H9 (cell line): ENCODE results near the gene DEK. TPM values are rescaled to one million over a fixed set of nuclear protein-coding genes. Genes with fewer than 3 reads are reported as not detected.

Source experiments
- DNase-seq: peaks from one replicate; pipeline ENCODE4 v3.0.0-alpha.2; 2017
- H2AFZ ChIP-seq: one replicate; pipeline ENCODE4 v1.6.1; 2013; ENCODE audit warnings: mild to moderate bottlenecking, low read length, control low read depth, moderate library complexity
- H2AK5ac ChIP-seq: 2 replicates; pipeline ENCODE4 v1.6.1; 2013; ENCODE audit warnings: low read length, control low read depth, mixed read lengths; ENCODE audit not compliant: insufficient read length
- H2BK120ac ChIP-seq: one replicate; pipeline ENCODE4 v1.6.1; 2013; ENCODE audit warnings: low read depth, mild to moderate bottlenecking, low read length, control low read depth, inconsistent platforms; ENCODE audit not compliant: poor library complexity, severe bottlenecking
- H2BK12ac ChIP-seq: 2 replicates; pipeline ENCODE4 v1.6.1; 2013; ENCODE audit warnings: low read length, control low read depth, mixed read lengths, low read depth; ENCODE audit not compliant: insufficient read length
- H2BK15ac ChIP-seq: 2 replicates; pipeline ENCODE4 v1.6.1; 2013; ENCODE audit warnings: low read depth, low read length, control low read depth
- H2BK20ac ChIP-seq: one replicate; pipeline ENCODE4 v1.6.1; 2013; ENCODE audit warnings: low read depth, mild to moderate bottlenecking, low read length, control low read depth, inconsistent platforms; ENCODE audit not compliant: poor library complexity, severe bottlenecking
- H2BK5ac ChIP-seq: 2 replicates; pipeline ENCODE4 v1.6.1; 2013; ENCODE audit warnings: low read length, control low read depth, mixed read lengths; ENCODE audit not compliant: insufficient read length
- H3K14ac ChIP-seq: 2 replicates; pipeline ENCODE4 v1.6.1; 2013; ENCODE audit warnings: low read length, control low read depth; ENCODE audit not compliant: insufficient read depth
- H3K18ac ChIP-seq: 2 replicates; pipeline ENCODE4 v1.6.1; 2013; ENCODE audit warnings: low read depth, mild to moderate bottlenecking, mixed read lengths, low read length, control low read depth; ENCODE audit not compliant: insufficient read length
- H3K23ac ChIP-seq: 2 replicates; pipeline ENCODE4 v1.6.1; 2013; ENCODE audit warnings: low read length, control low read depth, mixed read lengths, low read depth; ENCODE audit not compliant: insufficient read length
- H3K23me2 ChIP-seq: 2 replicates; pipeline ENCODE4 v1.6.1; 2013; ENCODE audit warnings: low read depth, mild to moderate bottlenecking, mixed read lengths, low read length, control low read depth; ENCODE audit not compliant: insufficient read length, poor library complexity, severe bottlenecking
- H3K27ac ChIP-seq: 2 replicates; pipeline ENCODE4 v1.5.1; 2013; ENCODE audit warnings: low read length, control low read depth, mixed read lengths, low read depth; ENCODE audit not compliant: insufficient read length
- H3K27me3 ChIP-seq: 2 replicates; pipeline ENCODE4 v1.6.1; 2013; ENCODE audit warnings: low read length, control low read depth, inconsistent platforms; ENCODE audit not compliant: insufficient read depth
- H3K4ac ChIP-seq: 2 replicates; pipeline ENCODE4 v1.6.1; 2013; ENCODE audit warnings: low read depth, mild to moderate bottlenecking, control low read depth, inconsistent platforms, low read length, moderate library complexity
- H3K4me1 ChIP-seq: 2 replicates; pipeline ENCODE4 v1.6.1; 2013; ENCODE audit warnings: low read length, control low read depth, inconsistent platforms; ENCODE audit not compliant: insufficient read depth
- H3K4me2 ChIP-seq: 2 replicates; pipeline ENCODE4 v1.6.1; 2013; ENCODE audit warnings: low read length, control low read depth, mixed read lengths; ENCODE audit not compliant: insufficient read length, insufficient read depth
- H3K56ac ChIP-seq: 2 replicates; pipeline ENCODE4 v1.6.1; 2013; ENCODE audit warnings: low read depth, mild to moderate bottlenecking, mixed read lengths, low read length, control low read depth; ENCODE audit not compliant: insufficient read length
- H3K79me1 ChIP-seq: 2 replicates; pipeline ENCODE4 v1.6.1; 2013; ENCODE audit warnings: low read depth, mild to moderate bottlenecking, moderate library complexity, low read length, control low read depth, inconsistent platforms; ENCODE audit not compliant: insufficient read depth, poor library complexity, severe bottlenecking
- H3K79me2 ChIP-seq: 2 replicates; pipeline ENCODE4 v1.6.1; 2013; ENCODE audit warnings: low read length, control low read depth, inconsistent platforms; ENCODE audit not compliant: insufficient read depth
- H3K9ac ChIP-seq: 2 replicates; pipeline ENCODE4 v1.6.1; 2013; ENCODE audit warnings: low read length, control low read depth, mixed read lengths; ENCODE audit not compliant: insufficient read length; ENCODE audit errors: extremely low read depth
- H3K9me3 ChIP-seq: one replicate; pipeline ENCODE4 v1.6.1; 2013; ENCODE audit warnings: low read depth, low read length, inconsistent platforms; ENCODE audit not compliant: control insufficient read depth
- H3T11ph ChIP-seq: one replicate; pipeline ENCODE4 v1.6.1; 2013; ENCODE audit warnings: mild to moderate bottlenecking, low read length, control low read depth, inconsistent platforms
- H4K20me1 ChIP-seq: one replicate; pipeline ENCODE4 v1.6.1; 2013; ENCODE audit not compliant: control insufficient read depth, insufficient read length, insufficient read depth
- H4K5ac ChIP-seq: 2 replicates; pipeline ENCODE4 v1.6.1; 2013; ENCODE audit warnings: low read depth, mild to moderate bottlenecking, mixed read lengths, low read length, control low read depth; ENCODE audit not compliant: insufficient read length
- H4K8ac ChIP-seq: replicated peaks from 2 replicates; pipeline ENCODE4 v1.6.1; 2013; ENCODE audit warnings: low read length, control low read depth, mixed read lengths, low read depth; ENCODE audit not compliant: insufficient read length
- H4K91ac ChIP-seq: 2 replicates; pipeline ENCODE4 v1.6.1; 2013; ENCODE audit warnings: low read depth, mild to moderate bottlenecking, moderate library complexity, mixed read lengths, low read length, control low read depth; ENCODE audit not compliant: insufficient read length
- H3K27ac Mint-ChIP-seq, 3 experiments: 2 replicates in 2 of 3; 3 replicates in 1 of 3; pipeline ENCODE4 v1.8.0; 2020 to 2021; ENCODE audit warnings: mixed read lengths in 3 of 3, mild to moderate bottlenecking in 1 of 3, moderate library complexity in 1 of 3
- H3K27me3 Mint-ChIP-seq: 2 replicates; pipeline ENCODE4 v1.8.0; 2021; ENCODE audit warnings: low read depth, mild to moderate bottlenecking, moderate library complexity, mixed read lengths
- H3K36me3 Mint-ChIP-seq, 3 experiments: 2 replicates in 2 of 3; 3 replicates in 1 of 3; pipeline ENCODE4 v1.8.0; 2020 to 2021; ENCODE audit warnings: low read depth in 3 of 3, mixed read lengths in 3 of 3; ENCODE audit not compliant: insufficient read depth in 1 of 3
- H3K4me1 Mint-ChIP-seq, 2 experiments: 2 replicates each; pipeline ENCODE4 v1.8.0; 2020; ENCODE audit warnings: mixed read lengths in 2 of 2
- H3K4me3 Mint-ChIP-seq, 2 experiments: 2 replicates in 1 of 2; 3 replicates in 1 of 2; pipeline ENCODE4 v1.8.0; 2020 to 2021; ENCODE audit warnings: mild to moderate bottlenecking in 2 of 2, mixed read lengths in 2 of 2, moderate library complexity in 1 of 2
- H3K9me3 Mint-ChIP-seq, 2 experiments: 2 replicates in 1 of 2; 3 replicates in 1 of 2; pipeline ENCODE4 v1.8.0; 2020; ENCODE audit warnings: mild to moderate bottlenecking in 2 of 2, mixed read lengths in 2 of 2, moderate library complexity in 1 of 2
- WGBS: extraction: QIAGEN DNeasy Blood & Tissue Kit; methylation state at CpG from one replicate; pipeline ENCODE4 v1.1.7; 2013; ENCODE audit warnings: missing lambda C conversion rate, low lambda C conversion rate, mixed read lengths; ENCODE audit not compliant: insufficient read length; ENCODE audit errors: extremely low coverage; 5-methylcytosine and 5-hydroxymethylcytosine counted together
- total RNA-seq: library from RNA; stranded (reverse); gene quantifications from 2 replicates; pipeline ENCODE4 v1.2.1, GENCODE V29; 2021
- TF ChIP-seq, protein P1 (sequence below): fragments of 200-600 bp; sonication (generic); conservative IDR thresholded peaks from 3 replicates; pipeline ENCODE4 v1.8.0; 2021; ENCODE audit warnings: antibody characterized with exemption, mild to moderate bottlenecking

The DEK gene
- total RNA-seq, 1 experiment from 2014 or later, result 217 TPM

DNA sequence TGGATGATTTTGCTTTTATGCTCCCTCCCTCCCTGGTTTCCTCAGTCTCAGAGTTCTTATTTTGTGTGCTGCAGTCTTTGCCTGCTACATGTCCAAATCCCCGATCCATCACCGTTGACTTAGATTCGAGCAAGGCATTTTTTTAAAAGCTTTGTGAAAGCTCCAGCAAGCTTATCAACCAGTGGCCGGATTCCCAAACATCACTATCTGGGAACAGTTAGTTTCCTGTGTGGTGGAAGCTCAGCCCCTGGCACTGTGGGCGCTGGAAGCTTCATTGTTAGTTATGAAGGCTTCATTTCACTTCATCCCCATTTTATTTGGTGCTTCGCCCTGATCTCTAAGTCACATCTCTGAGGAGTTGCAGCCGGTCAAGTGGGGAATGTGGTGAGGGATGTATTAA lies 44.7 kb downstream of the DEK start:
- DNase-seq, result no peak
- TF ChIP-seq, protein P1, sequence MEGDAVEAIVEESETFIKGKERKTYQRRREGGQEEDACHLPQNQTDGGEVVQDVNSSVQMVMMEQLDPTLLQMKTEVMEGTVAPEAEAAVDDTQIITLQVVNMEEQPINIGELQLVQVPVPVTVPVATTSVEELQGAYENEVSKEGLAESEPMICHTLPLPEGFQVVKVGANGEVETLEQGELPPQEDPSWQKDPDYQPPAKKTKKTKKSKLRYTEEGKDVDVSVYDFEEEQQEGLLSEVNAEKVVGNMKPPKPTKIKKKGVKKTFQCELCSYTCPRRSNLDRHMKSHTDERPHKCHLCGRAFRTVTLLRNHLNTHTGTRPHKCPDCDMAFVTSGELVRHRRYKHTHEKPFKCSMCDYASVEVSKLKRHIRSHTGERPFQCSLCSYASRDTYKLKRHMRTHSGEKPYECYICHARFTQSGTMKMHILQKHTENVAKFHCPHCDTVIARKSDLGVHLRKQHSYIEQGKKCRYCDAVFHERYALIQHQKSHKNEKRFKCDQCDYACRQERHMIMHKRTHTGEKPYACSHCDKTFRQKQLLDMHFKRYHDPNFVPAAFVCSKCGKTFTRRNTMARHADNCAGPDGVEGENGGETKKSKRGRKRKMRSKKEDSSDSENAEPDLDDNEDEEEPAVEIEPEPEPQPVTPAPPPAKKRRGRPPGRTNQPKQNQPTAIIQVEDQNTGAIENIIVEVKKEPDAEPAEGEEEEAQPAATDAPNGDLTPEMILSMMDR, result no peak
- Histone ChIP-seq H4K20me1 (no peaks in the 10 kb centered on the region), H2BK5ac (no peak overlapping the region), H2AK5ac (no peak overlapping the region), H3K4me2 (no peak overlapping the region), H3K27ac (no peak overlapping the region), H2BK12ac (no peak overlapping the region), H3K27me3 (no peaks in the 10 kb centered on the region), H4K91ac (no peak overlapping the region), H2BK15ac (no peak overlapping the region), H3K4me1 (no peaks in the 10 kb centered on the region), H3K23me2 (no peaks in the 10 kb centered on the region), H3K14ac (no peak overlapping the region), H3K18ac (no peak overlapping the region), H3T11ph (no peak overlapping the region), H3K79me2 (no peaks in the 10 kb centered on the region), H2AFZ (no peak overlapping the region), H4K5ac (no peak overlapping the region), H4K8ac (no peak overlapping the region), H3K23ac (no peak overlapping the region), H3K9ac (no peak overlapping the region), H2BK20ac (no peak overlapping the region), H2BK120ac (no peak overlapping the region), H3K79me1 (no peaks in the 10 kb centered on the region), H3K56ac (no peak overlapping the region), H3K4ac (no peak overlapping the region), H3K9me3 (no peaks in the 10 kb centered on the region)
- H3K27ac Mint-ChIP-seq, result peak overlapping the region; percentile 50 to 75 (median 73); a peak in 4 of 7 replicates
- no peak overlapping the region for H3K4me3 Mint-ChIP-seq
- peaks cover 13 to 43% (median 39%) of the 10 kb centered on the region in 3 experiments; a peak in 6 of 7 replicates for H3K36me3 Mint-ChIP-seq
- no CpG with 5 or more reads among the region's 7 CpGs for WGBS
- peaks cover 0 to 3% of the 10 kb centered on the region in 2 experiments; a peak in 1 of 5 replicates for H3K9me3 Mint-ChIP-seq
- peaks cover 0 to 6% of the 10 kb centered on the region in 2 experiments; a peak in 3 of 4 replicates for H3K4me1 Mint-ChIP-seq
- H3K27me3 Mint-ChIP-seq, result no peaks in the 10 kb centered on the region
